HG02884 (cell line): ENCODE measurements around the gene PIF1.

ENCODE experiments used
- ATAC-seq: cut with Tn5 transposase; IDR thresholded peaks from one replicate; pipeline ENCODE4 v1.9.1; 2021; ENCODE audit warnings: mild to moderate bottlenecking, moderate library complexity; ENCODE audit not compliant: unreplicated experiment

The PIF1 gene

DNA sequence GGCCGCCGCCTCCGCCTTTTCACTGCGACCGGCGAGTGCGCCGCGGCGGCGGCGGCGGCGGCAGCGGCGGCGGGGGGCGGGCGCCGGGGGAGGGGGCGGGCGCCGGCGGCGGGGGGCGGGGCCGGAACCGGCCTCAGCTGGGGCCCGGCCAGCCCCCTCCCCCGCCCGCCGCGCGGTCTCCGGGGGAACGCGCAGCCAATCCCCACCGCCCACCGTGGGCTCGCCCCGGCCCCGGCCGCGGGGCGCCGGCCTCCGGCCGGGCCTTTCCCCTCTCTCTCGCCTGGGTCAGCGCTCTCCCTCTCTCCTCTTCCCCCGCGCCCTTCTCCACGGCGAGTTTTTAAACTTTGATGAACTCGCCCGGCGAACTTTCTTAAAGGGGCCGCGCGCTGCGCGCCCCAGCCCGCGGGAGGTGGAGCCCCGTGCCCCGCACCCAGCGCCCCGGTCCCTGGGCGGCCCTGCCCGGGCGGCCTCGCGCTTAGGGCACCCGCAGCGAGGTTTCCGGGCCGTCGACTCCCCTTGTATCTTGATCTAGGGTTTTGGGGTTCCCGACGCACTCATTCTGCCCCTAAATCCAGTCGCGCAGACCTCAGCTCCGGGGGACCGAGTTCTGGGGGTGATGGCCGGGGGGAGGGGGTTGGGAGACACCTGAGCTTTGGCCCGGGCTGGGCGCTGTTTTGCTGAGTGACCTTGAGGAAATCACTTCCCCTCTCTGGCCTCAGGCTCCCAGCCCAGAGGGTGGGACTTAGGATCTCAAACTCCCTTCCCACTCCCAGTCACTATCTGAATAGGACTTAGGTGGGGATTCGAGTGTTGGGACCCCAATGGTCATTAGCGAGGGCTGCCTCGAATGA lies 49.7 kb downstream of the PIF1 start, which contains the start of gene RBPMS2:
RBPMS2 (minus strand) TSS at position 39 of the 851 bp plus-strand sequence. CDS start 270 bp downstream, outside the sequence.
- ATAC-seq: no peak

DNA sequence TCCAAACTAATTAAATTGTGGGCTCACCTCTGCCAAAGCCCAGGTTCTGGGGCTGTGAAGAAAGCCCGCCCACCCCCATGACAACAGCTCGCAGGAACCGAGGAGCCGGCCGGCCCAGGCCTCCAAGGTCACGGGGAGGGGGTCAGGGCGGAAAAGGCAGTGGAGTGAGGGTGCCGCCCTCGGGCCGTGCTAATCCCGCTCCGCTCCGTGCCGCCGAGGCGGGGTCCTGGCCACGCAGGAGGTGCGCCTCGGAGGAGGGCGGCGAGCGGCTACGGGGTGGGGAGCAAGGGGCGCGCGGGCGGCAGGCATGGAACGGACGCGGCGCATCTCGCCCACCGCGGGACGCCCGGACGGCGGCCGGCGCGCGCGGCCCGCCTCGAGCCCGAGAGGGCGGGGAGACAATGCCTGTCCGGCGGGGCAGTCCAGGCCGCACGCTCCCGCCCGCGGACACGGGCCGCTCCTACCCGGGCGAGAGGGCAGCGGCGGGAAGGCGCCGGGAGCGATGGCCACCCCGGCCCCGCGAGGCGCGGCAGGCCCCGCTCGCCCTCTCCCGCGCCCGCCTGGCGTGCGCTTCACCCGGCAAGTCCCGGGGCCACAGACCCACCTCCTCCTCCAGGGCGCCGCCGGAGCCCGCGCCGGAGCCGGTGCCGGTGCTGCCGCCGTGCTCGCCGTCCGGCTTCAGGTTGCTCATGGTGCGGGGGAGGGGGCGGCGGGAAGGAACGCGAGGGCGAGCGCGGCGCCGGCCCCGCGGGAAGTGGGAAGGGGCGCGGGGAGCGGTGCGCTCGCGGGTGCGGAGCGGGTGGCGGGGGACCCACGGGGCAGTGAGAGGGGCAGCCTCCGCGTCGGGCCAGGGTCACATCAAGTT lies 50.6 kb downstream of the PIF1 start:
- ATAC-seq: no peak

GRCh38 chr15:64774037-64774628 lies 51.3 kb downstream of the PIF1 start:
- no peak for ATAC-seq

DNA sequence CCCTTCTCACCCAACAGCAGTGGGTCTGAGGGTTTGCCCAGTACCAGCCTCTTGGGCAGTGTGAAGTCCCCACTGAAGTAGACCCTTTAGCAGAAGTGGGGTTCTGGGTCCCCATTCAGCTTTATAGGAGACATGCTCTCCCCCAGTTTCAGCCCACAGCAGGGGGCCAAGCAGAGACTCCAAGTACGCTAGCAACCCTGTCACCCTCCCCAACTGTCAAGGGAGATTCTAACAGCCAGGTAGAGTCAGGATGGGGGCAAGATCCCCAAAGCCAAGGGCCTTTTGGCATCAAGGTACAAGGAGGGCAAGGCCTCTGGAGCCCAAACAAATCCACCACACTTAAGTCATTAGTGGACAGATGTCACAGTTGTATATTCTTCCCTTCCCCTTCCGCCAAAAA lies 51.8 kb downstream of the PIF1 start:
- ATAC-seq: no peak

DNA sequence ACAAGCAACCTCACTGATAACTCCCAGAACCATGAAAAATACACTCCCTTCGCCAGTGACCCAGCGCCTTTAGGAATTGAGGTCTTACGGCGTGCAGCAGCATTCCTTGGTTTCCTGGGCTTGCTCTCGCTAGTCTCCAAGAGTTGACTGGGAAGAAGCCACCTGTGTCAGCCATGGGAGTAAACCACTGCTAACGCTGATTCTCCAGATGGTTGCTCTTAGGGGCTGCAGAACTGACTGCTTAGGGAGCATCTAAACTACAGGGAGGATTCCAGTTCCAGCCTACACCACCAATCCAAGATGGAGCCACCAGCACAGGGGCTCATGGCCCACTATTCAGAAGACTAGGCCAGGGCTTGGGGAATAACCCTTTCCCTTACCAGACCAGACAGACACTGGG lies 52.5 kb downstream of the PIF1 start:
- ATAC-seq: no peak

DNA sequence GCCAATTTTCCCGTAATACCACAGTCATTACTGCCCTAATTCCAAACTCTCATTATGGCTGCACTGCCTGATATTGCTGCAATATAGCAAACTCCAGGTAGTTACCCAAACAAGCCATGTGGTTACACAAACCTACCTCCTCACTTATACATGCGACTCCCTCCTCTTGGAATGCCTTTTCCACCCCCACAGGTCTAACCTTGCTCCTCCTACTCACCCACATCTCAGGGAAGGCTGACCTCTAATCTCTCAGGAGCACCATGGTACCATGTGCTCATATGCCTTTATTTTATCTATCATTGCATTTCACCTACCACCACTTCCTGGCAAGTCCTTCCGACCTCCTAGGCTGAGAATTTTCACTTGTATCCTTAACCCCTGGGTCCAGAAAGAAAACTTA lies 53.0 kb downstream of the PIF1 start:
- no peak for ATAC-seq

DNA sequence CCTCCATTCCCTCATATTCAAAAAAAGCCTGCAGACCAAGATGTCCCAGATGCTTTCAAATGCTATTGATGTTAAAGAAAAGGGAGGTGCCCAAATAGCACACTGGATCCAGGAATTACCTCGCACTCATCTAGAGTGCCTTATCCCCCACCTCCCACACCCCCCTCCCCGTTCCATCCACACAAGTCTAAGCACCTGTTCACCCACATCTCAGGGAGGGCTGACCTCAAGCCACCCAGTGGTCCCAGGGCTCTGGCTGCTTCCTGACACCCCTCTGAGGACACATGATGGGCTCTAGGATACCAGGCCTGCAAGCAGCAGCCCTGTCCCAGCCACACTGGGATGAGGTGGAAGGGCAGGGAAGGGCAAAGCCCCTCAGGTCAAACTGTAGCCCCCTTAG lies 54.8 kb downstream of the PIF1 start:
- ATAC-seq: no peak

GRCh38 chr15:64767203-64767602 lies 58.2 kb downstream of the PIF1 start:
- ATAC-seq: no peak

- no peak for ATAC-seq
Measured at GRCh38 chr15:64766058-64766457, 59.4 kb downstream of the PIF1 start.
